HG03442 (cell line): ENCODE results near the gene C10orf71.
A peak's percentile ranks its signal among the peaks of the same experiment; 100 is the strongest.

ENCODE experiments used
- ATAC-seq: cut with Tn5 transposase; IDR thresholded peaks from one replicate; pipeline ENCODE4 v1.9.1; 2021; ENCODE audit warnings: mild to moderate bottlenecking, moderate library complexity; ENCODE audit not compliant: unreplicated experiment

Gene C10orf71

GRCh38 chr10:49332768-49333167 is 33.8 kb downstream of the C10orf71 start:
- no peak for ATAC-seq

DNA sequence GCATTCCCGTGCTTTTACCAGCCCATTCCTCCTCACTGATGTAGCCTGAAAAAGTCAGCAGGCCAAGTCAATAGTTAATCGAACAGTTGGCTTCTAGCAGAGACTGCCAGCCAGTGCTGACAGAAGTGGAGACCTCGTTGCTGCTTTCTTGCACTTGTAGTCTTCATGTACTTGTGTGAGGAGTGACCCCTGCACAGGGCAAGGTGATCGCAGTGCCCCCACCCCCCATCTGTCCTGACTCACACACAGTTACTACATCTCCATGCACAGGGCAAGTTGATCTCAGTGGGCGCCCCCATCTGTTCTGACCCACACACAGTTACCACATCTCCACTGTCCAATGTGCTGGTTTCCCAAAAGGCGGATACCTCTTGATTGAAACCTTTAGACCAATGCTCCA is 34.2 kb downstream of the C10orf71 start:
- ATAC-seq, result no peak

DNA sequence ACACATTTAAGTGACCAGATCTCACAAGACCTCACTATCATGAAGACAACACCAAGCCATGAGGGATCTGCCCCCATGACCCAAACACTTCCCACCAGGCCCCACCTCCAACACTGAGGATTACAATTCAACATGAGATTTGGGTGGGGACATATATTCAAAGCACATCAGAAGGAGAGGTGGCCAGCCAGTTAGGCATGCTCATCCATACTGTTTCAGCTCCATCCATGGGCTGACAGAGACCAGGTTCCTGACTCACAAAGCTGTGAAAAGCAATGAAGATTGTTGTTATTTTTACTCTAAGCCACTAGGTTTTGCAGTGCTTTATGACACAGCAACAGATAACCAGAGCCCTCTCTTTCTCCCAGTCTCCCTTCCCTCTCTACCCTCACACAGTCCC is 36.0 kb downstream of the C10orf71 start:
- ATAC-seq, result no peak

DNA sequence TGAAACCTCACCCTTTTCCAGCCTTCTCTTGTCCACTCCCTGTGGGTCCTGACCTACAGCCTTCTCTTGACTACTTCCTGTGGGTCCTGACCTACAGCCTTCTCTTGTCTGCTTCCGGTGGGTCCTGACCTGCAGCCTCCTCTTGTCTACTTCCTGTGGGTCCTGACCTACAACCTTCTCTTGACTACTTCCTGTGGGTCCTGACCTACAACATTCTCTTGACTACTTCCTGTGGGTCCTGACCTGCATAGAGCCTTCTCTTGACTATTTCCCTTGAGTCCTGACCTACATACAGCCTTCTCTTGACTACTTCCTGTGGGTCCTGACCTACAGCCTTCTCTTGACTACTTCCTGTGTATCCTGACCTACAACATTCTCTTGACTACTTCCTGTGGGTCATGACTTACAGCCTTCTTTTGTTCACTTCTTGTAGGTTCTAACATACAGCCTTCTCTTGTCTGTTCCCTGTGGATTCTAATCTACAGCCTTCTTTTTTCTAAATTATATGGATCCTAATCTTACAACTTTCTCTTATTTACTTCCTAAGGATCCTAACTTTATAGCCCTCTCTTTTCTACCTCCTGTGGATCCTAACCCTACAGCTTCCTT is 36.5 kb downstream of the C10orf71 start:
- no peak for ATAC-seq

DNA sequence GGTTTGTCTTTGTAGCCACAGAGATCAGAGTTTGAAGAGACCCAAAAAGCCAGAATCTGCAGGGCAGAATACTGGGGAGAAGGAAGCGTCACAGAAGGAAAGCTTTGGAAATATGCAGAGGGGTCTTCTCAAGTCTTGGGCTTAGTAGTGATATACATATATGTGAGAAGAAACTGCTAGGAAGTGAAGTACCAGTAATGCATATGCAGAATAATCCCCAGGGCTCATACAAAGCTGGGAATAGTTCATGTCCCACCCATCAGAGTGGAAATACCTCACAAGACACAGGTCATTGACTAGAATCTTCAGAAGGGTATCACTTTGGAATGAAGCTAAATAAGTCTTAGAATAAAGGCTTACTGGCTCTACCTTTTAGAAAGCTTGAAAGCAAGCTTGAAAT is 39.6 kb downstream of the C10orf71 start:
- ATAC-seq, result no peak

DNA sequence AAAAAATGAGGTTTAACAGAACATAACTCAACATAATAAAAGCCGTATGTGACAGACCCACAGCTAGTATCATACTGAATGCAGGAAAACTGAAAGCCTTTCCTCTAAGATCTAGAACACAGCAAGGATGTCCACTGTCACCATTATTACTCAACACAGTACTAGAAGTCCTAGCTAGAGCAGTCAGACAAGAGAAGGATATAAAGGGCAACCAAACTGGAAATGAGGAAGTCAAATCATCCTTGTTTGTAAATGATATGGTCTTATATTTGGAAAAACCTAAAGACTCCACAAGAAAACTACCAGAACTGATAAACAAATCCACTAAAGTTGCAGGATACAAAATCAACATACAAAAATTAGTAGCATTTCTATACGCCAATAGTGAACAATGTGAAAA is 45.9 kb downstream of the C10orf71 start:
- no peak for ATAC-seq

- ATAC-seq, result no peak
These were observed 48.4 kb downstream of the C10orf71 start for GRCh38 chr10:49347342-49347741.

DNA sequence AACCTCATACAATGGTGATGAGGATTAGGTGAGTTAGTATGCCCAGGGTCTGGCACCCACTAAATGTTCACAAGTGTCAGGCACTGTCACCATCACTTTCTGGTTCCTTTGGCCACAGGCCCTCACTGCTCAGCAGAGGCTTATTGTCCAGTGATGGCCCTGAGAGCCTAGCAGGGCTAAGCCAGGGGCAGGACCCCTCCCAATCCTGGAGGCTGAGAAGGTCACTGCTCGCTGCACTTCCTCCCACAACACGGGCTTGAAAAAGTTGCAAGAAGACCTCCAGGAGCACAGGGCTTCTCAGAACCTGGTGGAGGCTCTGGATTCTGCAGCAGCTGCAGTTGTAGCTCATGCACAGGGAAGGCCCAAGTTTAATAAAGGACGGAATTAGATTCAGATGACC is 48.9 kb downstream of the C10orf71 start:
- ATAC-seq, result no peak

- ATAC-seq, result no peak
These were observed 49.6 kb downstream of the C10orf71 start for GRCh38 chr10:49348593-49348992.

DNA sequence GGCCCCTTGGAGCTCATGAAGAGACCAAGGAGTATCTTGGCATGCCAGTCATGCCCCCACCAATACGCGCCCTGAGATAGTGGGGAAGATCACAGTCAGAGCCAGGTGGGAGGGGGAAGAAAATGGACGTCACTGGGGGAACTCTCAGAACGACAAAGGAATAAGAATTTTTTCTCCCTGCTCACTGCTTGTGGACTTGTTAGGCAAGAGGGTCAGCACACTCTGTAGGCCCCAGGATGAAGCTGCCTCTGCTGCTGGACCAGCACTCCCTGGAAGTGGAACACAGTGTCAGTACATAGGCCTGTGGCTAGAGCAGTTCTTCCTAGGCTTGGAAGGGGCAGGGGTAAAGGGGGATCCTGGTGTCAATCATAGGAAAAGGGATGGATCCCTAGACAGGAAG is 50.4 kb downstream of the C10orf71 start:
- no peak for ATAC-seq

DNA sequence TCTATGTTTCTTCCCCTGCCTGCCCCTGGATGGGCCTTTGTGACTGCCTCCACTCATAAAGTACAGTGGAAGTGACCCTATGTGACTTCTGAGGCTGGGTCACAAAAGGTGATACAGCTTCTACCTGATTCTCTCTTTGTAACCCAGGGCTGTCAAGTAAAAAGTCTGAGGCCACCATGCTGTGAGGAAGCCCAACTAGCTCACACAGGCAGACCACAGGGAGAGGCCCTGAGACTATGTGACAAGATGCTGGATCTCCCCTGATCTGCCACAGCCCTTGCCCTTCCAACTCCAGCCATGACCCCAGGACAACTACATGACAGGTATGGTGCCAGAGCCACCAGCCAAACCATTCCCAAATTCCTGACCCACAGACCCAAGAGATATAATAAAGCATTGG is 51.2 kb downstream of the C10orf71 start:
- no peak for ATAC-seq

DNA sequence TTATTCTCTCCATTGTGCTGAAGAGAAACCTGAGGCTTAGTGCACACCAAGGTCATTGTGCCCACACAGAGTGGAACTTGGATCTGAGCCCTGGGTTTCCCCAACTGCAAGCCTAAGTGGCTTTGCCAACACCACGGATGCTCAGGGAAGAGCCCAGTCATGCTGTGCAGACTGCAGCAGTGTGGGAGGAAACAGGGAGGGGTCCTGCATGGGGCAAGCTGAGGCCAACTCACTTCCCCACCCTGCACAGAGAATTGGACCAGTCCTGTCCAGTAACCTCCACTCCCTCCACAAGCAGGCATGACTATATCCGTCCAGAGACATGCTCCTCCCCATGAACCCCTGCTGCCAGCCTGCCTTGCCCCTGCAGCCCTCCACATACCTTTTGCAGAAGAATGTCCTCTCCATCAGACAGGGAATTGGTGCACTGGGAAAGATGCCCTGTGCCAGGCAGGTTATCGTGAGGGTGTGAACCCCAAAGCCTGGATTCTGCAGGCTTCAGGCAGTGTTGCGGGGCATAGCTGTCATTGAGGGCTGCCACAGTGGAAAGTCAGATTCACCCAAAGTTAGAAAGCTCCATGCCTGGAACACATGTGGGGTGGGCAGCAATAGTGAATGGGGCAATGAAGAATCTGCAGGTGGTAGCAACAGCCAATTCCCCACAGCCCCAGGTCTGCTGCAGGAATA is 52.0 kb downstream of the C10orf71 start:
- no peak for ATAC-seq

DNA sequence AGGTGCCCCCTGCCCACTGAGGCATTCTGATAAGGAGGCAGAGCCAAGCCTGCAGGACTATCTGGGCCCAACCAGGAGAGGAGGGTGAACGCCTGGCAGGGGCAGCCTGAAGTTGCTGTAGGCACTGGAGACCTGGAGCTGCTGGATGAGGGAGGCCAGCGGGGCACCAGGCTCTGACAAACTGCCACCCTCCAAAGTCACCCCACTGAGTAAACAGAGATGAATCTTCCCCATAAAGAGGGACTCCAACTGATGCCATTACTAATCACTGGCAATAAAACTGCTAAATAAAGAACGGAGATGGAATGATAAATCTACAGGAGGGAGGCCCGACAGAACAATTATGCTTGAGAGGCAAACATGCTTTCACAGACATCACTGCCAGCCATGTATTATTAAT is 52.7 kb downstream of the C10orf71 start:
- no peak for ATAC-seq

DNA sequence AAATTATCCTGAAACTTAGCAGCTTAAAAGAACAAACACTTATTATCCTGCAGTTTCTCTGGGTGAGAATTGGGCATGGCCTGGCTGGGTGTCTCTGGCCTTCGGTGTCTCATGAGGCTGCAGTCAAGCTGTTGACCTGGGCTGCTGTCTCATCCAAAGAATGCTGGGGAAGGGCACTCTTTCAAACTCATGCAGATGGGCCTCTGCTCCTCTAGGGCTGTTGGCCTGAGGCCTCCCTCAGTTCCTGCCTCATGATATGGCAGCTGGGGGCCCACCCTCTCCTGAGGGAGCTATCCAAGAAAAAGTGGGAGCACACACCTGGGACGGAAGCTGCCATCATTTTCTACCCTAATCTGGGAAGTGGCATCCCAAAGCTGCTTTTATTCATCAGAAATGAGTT is 53.4 kb downstream of the C10orf71 start:
- no peak for ATAC-seq

DNA sequence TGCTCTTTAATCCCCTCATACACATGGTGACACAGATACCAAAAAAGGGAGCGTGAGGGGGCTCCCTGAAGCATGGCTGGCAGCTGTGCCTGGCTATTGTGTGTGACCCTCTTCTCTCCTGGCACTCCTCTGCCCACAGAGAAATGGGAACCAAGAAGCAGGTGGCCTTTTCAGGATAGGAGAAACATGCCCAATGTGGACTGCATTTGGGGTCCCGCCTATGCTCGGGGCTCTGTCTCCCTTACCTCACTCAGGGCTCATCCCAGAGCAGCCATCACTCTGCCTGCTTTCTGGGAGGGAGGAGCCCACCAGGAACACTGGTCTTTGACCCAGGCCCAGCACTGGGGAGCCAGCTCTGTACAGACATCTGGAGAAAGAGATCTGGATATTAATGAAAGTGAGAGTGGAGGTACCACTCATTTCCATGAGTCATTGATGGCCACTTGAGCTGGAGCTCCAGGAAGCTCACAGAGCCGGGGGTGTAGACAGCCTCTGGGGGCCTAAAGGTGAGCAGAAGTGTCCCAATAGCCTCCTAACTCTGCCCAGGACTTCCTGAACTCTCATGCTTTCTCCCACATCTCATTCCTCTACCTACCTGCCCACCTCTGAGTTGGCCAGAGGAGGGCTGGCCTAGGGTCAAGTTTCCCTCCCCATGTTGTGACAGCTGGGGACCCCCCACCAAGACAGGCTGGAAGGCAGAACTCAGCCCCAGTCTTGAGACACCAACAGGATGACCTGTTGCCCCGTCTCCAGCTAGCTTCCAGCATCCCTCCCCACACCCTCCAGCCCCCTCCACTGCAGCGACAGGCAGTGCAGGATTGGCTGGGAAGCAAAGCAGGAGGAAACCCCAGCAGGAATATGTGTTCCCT is 54.3 kb downstream of the C10orf71 start:
- no peak for ATAC-seq

DNA sequence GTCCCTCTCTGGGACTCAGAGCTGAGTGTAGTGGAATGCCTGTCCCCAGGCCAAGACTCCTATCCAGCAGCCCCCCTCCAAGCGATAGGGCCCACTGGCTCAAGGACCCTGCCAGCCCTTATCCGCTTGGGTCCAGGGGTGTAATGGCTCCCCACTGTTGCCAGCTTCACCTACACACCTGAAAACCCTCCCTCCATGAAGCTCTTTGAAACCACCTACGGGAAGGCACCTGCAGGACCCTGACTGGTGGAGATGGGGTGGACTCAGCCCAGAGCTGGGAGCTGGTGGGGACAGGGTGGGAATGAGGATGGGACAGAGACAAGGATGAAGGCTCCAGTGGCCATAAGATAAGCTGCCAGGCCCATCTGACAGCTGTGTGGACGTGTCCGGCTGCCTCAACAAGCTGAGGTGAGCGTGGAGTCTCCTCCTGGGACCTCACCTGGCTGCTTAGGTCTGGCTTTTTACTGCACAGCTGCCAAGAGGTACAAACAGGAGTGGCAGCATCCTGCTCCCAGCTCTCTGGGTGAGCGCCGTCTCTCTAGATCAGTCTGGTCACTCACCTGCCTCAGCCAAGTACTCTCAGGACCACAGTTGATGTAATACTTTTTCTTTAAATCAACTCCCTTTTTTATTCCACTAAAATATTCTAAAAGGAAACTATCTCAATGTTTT is 55.1 kb downstream of the C10orf71 start:
- ATAC-seq, result no peak

GRCh38 chr10:49354593-49354992 is 55.6 kb downstream of the C10orf71 start:
- no peak for ATAC-seq

- ATAC-seq, result no peak
These were observed 56.3 kb downstream of the C10orf71 start for GRCh38 chr10:49355221-49355620.

GRCh38 chr10:49356181-49356580 is 57.2 kb downstream of the C10orf71 start:
- ATAC-seq, result no peak

DNA sequence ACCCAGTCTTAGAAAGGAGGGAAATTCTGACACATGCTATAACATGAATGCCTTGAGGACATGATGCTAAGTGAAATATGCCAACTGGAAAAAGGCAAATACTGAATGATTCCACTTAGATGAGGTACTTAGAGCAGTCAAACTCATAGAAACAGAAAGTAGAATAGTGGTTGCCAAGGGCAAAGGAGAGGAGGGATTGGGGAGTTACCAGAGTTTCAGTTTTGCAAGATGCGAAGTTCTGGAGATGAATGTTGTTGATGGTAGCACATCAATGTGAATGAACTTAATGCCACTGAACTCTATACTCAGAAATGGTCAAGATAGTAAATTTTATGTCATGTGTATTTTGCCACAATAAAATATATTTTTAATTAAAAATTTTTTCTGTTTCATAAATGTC is 58.0 kb downstream of the C10orf71 start:
- peak; percentile 39 for ATAC-seq

- no peak for ATAC-seq
These were observed 58.9 kb downstream of the C10orf71 start for GRCh38 chr10:49357910-49358309.
